Keratinocyte (primary cell): ENCODE results near the gene ANXA7. TPM values are rescaled to one million over a fixed set of nuclear protein-coding genes. Genes with fewer than 3 reads are reported as not detected.

Experiments
- DNase-seq: peaks from one replicate; pipeline ENCODE4 v3.0.0-alpha.2; 2011; ENCODE audit warnings: low read depth, missing footprints, low spot score
- FAIRE-seq: peaks from 2 replicates; lab custom pipeline; 2011; peaks lifted over from hg19 to GRCh38; lab: Jason Lieb, UNC
- H2AFZ ChIP-seq: 2 replicates; pipeline ENCODE4 v1.6.0; 2012; ENCODE audit warnings: low read length, control low read depth, inconsistent platforms; ENCODE audit not compliant: control insufficient read depth
- H3K27ac ChIP-seq: 2 replicates; pipeline ENCODE4 v1.5.1; 2011; ENCODE audit warnings: low read length; ENCODE audit not compliant: control insufficient read depth, insufficient read depth
- H3K27me3 ChIP-seq: 3 replicates; pipeline ENCODE4 v1.6.0; 2011; ENCODE audit warnings: low read length; ENCODE audit not compliant: control insufficient read depth, insufficient read depth; ENCODE audit errors: extremely low read depth
- H3K36me3 ChIP-seq, 2 experiments: 2 replicates in 1 of 2; 3 replicates in 1 of 2; pipeline ENCODE4 v1.5.1; 2011; ENCODE audit warnings: low read length in 2 of 2, mild to moderate bottlenecking in 1 of 2; ENCODE audit not compliant: control insufficient read depth in 2 of 2, insufficient read depth in 2 of 2; ENCODE audit errors: extremely low read depth in 1 of 2
- H3K4me1 ChIP-seq: 3 replicates; pipeline ENCODE4 v1.5.1; 2011; ENCODE audit warnings: low read length; ENCODE audit not compliant: control insufficient read depth, insufficient read depth; ENCODE audit errors: extremely low read depth
- H3K4me2 ChIP-seq: 3 replicates; pipeline ENCODE4 v1.6.0; 2011; ENCODE audit warnings: low read depth, low read length; ENCODE audit not compliant: control insufficient read depth, insufficient read depth; ENCODE audit errors: extremely low read depth
- H3K4me3 ChIP-seq, 3 experiments: fragments of 200-600 bp in 1 of 3; sonication (generic) in 1 of 3; 2 replicates in 2 of 3; 3 replicates in 1 of 3; pipeline ENCODE4 v1.5.1; 2011 to 2016; ENCODE audit warnings: low read length in 3 of 3, mild to moderate bottlenecking in 3 of 3, control low read depth in 2 of 3, inconsistent platforms in 1 of 3, low read depth in 1 of 3, mixed read lengths in 1 of 3, mixed run types in 1 of 3, moderate library complexity in 1 of 3; ENCODE audit not compliant: control insufficient read depth in 2 of 3, insufficient read depth in 2 of 3; ENCODE audit errors: extremely low read depth in 1 of 3
- H3K79me2 ChIP-seq: 2 replicates; pipeline ENCODE4 v1.6.0; 2012; ENCODE audit warnings: low read length; ENCODE audit not compliant: control insufficient read depth, insufficient read depth
- H3K9ac ChIP-seq: 3 replicates; pipeline ENCODE4 v1.6.0; 2011; ENCODE audit warnings: low read length; ENCODE audit not compliant: control insufficient read depth, insufficient read depth; ENCODE audit errors: extremely low read depth
- H3K9me1 ChIP-seq: 3 replicates; pipeline ENCODE4 v1.6.0; 2011; ENCODE audit warnings: low read length; ENCODE audit not compliant: control insufficient read depth, insufficient read depth; ENCODE audit errors: extremely low read depth
- H3K9me3 ChIP-seq: 2 replicates; pipeline ENCODE4 v1.5.1; 2012; ENCODE audit warnings: low read depth, low read length; ENCODE audit not compliant: control insufficient read depth
- H4K20me1 ChIP-seq: 3 replicates; pipeline ENCODE4 v1.6.0; 2011; ENCODE audit warnings: low read length; ENCODE audit not compliant: control insufficient read depth, insufficient read depth; ENCODE audit errors: extremely low read depth
- CTCF ChIP-seq, 3 experiments: IDR thresholded peaks in 1 of 3; conservative IDR thresholded peaks in 1 of 3; optimal IDR thresholded peaks in 1 of 3; 2 replicates in 2 of 3; 3 replicates in 1 of 3; pipeline versions ENCODE3 to v1.5.1; 2011; ENCODE audit warnings: low read length in 3 of 3, mild to moderate bottlenecking in 3 of 3, moderate library complexity in 2 of 3, control low read depth in 1 of 3, inconsistent platforms in 1 of 3; ENCODE audit not compliant: insufficient read depth in 2 of 3; ENCODE audit errors: extremely low read depth in 1 of 3
- EZH2 ChIP-seq: IDR thresholded peaks from one replicate; pipeline ENCODE4 v1.6.1; 2012; ENCODE audit warnings: inconsistent platforms, mild to moderate bottlenecking, low read length, moderate library complexity
- dilution Hi-C: fragments of 300-500 bp; cut with MboI; formaldehyde crosslinking; loops from one replicate; pipeline ENCODE4 v1.7.0; 2020; ENCODE audit warnings: low sequenced_read_pairs; ENCODE audit not compliant: extremely low pct_ligation_motif_present
- polyA plus RNA-seq, 5 experiments: library from polyadenylated mRNA; depleted of rRNA in 3 of 5; stranded (reverse) in 3 of 5; stranded (forward) in 1 of 5; unstranded in 1 of 5; fragments of >200 nt; gene quantifications; 1 replicate in 1 of 5; 2 replicates in 3 of 5; 3 replicates in 1 of 5; pipeline versions ENCODE4 v1.2.1 to v1.2.3, GENCODE V29; 2011 to 2012; ENCODE audit warnings: missing spikeins in 2 of 5, low read depth in 1 of 5, low replicate concordance in 1 of 5

The ANXA7 gene
- polyA plus RNA-seq, 1 donor (not counting 4 experiments of a cell fraction or from before 2014, with no cell fraction given): 144 TPM

- H3K4me1 ChIP-seq: peaks cover 5% of the 10 kb centered on the region
- dilution Hi-C loops: no loop called here
- no peak for TF ChIP-seq CTCF (optimal IDR thresholded peaks at IDR 0.05 in 1 of 3, IDR thresholded peaks at IDR 0.05 in 1 of 3, conservative IDR thresholded peaks at IDR 0.05 in 1 of 3; ENCODE audit: extremely low read depth in 1 of 3, insufficient read depth in 2 of 3, low read length in 3 of 3)
- TF ChIP-seq EZH2: no peak
These were observed 73.7 kb downstream of the ANXA7 start for GRCh38 chr10:73340121-73340520.

GRCh38 chr10:73339436-73339835, 74.4 kb downstream of the ANXA7 start:
- dilution Hi-C loops: no loop called here
- Histone ChIP-seq H3K9me3 (no peaks in the 10 kb centered on the region), H3K9me1 (no peaks in the 10 kb centered on the region), H3K27ac (no peak overlapping the region), H3K4me3 (no peak overlapping the region), H2AFZ (no peak overlapping the region), H4K20me1 (no peaks in the 10 kb centered on the region), H3K36me3 (no peaks in the 10 kb centered on the region), H3K4me1 (peaks cover 5% of the 10 kb centered on the region), H3K27me3 (no peaks in the 10 kb centered on the region), H3K79me2 (no peaks in the 10 kb centered on the region), H3K9ac (no peak overlapping the region), H3K4me2 (no peak overlapping the region)
- DNase-seq (no peak), FAIRE-seq (no peak)
- no peak for TF ChIP-seq EZH2
- no peak for TF ChIP-seq CTCF (optimal IDR thresholded peaks at IDR 0.05 in 1 of 3, IDR thresholded peaks at IDR 0.05 in 1 of 3, conservative IDR thresholded peaks at IDR 0.05 in 1 of 3; ENCODE audit: extremely low read depth in 1 of 3, insufficient read depth in 2 of 3, low read length in 3 of 3)

More at GRCh38 chr10:73340121-73340520, 73.7 kb downstream of the ANXA7 start:
- Histone ChIP-seq H3K79me2 (no peaks in the 10 kb centered on the region), H3K9me1 (no peaks in the 10 kb centered on the region), H3K36me3 (no peaks in the 10 kb centered on the region), H3K27me3 (no peaks in the 10 kb centered on the region), H4K20me1 (no peaks in the 10 kb centered on the region), H3K4me3 (no peak overlapping the region), H3K9me3 (no peaks in the 10 kb centered on the region), H3K9ac (no peak overlapping the region), H2AFZ (no peak overlapping the region), H3K27ac (no peak overlapping the region), H3K4me2 (no peak overlapping the region)
- FAIRE-seq: no peak
- DNase-seq: no peak
